GM21529 (cell line): ENCODE results near the gene SLC9A3.

Experiments used
- ATAC-seq: cut with Tn5 transposase; IDR thresholded peaks from one replicate; pipeline ENCODE4 v1.9.1; 2021; ENCODE audit not compliant: unreplicated experiment

Gene SLC9A3

DNA sequence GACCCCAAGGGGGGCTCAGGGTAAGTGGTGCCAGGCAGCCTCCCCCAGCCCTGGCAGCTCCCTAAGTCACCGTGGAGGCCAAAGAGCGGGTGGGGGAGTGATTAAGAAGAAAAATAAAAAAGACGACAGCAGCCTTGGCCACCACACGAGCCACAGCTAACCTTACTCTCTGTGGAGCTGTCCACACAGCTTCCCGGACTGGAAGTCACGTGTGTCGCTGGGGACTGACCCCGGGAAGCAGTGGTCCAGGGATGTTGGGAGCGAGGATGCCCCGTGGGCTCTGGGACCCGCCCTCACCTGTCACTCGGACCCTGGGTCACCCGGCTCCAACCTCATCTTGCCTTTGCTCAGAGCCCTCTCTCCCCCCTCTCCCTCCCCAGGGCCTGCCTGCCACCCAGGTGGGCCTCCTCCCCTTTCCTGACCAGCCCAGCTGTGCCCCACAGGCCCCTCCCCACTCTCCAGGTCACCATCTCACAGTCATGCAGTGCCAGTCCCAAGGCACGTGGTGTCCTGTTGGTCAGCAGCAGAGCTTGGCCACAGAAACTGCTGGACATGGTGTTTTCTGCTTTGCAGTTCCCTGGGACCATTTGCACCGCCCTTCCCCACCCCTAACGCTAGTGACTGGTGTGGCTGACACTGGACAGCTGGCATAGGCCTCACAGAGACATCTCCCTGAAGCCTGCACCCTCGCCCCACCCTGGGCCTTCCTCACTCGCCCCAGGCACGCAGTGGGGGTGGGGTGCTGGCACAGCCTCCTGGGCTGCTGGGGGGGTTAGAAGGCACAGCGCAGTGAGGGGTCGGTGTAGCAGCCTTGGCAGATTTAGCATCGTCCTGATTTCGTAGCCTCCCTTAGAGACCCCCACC, 91.1 kb downstream of the SLC9A3 start:
- no peak for ATAC-seq

DNA sequence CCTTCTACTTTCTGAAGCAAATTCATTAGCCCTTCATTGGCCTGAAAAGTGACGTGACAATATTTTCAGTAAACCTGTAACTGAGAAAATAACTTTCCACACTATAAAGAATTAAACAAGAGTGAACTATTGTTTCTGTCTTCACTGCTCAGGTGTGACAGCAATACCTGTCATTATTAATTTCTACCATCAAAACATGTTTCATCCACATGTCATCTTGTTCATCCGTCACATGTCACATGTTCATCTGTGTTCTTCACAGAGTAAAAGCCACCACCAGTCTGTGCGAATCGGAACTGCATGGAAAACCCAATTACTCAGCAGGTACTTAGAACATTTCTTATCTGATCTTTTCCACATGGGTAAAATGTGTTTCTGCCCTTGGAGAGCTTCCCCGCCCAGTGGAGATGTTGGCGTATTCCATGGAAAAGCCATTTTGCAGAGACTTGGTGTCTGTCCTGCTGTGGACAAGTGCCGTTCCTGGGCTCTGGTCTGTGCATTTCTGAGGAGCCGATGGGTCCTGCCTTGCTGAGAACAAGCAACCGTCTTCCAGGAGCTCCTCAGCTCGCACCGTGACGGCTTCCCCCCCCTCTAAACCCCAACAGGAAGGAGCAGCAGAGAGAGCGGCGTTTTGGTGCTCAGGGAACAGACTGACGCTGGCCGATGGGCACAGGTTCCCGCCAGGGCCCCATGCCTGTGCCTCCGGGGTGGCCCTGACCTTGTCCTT, 91.9 kb downstream of the SLC9A3 start:
- no peak for ATAC-seq

- ATAC-seq = no peak
Measured at GRCh38 chr5:431711-432050, 92.6 kb downstream of the SLC9A3 start.

DNA sequence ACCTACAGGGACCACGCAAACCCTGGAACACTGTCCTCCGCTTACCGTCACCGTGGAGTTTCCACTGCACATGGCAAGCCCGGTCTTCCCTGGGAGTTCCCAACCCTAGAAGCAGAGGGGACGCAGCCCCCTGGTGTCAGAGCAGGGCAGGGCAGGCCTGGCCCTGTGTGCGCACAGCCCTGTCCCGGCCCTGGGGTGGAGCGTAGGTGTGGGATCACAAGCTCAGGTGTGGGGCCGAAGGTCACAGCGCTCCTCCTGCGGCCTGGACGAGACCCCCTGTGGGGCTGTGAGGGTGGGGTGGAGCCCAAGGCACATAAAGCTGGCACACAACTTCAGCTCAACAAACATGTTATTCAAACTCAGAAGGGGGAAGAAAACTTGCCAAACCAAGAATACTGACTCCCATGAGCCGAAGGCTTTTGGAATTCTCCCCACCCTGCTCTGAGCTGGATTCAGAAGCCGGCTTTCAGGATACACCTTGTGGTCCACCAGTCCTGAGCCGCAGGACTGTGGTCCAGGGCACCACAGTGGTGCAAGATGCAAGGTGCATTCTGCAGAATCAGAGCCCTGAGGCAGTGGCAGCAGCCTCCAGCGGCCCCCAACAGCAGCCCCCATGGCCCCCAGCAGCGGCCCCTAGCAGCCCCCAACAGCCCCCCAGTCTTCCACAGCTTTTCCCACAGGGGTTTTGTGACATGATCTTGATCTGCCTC, 93.1 kb downstream of the SLC9A3 start:
- ATAC-seq = peak; percentile 66

GRCh38 chr5:430214-430925, 93.9 kb downstream of the SLC9A3 start:
- ATAC-seq = no peak

DNA sequence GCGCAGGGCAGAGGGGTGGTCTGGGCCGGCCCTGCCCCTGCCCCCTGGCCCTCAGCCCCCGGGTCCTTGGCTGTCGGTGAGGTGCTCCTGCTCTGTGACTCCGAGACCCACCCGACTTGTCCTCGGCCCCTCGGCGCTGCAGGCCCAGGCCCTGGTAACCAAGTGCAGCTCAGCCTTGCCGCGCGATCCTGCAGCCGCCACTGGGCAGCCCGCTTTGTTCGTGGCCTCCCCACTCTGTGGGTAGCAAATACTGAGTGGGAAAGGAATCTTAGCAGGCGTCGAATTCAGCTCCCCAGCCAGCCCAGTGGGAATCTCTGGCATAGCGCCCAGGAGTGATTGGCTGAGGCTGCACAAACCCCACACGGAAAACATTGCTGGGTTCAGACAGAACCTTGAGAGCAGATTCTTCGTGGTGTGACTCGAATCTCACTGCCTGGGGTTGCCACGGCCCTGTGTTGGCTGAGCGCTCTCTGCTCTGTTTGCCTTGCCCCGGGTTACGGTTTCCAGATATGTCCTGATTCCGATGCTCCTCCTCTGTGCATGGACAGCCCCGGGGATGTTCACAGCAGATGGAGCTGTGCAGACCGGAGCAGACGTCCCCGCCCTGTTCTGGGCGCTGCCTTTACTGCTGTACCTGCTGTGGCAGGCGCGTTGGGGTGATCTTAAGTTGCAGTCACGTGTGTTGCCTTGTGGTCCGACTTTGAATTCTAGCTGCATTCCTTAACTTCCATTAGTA, 94.6 kb downstream of the SLC9A3 start:
- no peak for ATAC-seq

DNA sequence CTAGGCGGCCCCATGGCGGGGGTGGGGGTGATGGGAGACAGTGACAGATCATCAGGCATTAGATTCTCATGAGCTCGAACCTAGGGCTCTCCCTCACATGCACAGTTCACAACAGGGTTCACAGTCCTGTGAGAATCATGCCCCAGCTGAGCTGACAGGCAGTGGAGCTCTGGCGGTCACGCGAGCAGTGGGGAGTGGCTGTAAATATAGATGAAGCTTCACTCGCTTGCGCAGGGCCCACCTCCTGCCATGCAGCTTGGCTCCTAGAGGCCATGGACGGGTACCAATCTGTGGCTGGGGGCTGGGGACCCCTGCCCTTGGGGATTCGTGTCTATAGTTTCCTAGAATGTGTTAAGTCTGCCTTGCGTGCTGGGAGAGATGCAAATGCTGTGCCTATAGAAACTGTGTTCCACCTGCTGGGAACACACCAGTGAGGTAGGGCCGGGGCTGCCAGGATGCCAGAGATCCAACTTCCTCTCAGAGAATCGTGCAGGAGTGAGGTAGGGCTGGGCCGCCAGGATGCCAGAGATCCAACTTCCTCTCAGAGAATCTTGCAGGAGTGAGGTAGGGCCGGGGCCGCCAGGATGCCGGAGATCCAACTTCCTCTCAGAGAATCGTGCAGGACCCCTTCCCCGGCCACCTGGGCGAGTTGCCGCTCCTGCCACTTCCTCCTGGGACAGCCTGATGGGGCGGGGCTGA, 95.3 kb downstream of the SLC9A3 start:
- no peak for ATAC-seq

- ATAC-seq = no peak
Measured at GRCh38 chr5:428219-428618, 96.0 kb downstream of the SLC9A3 start.

- no peak for ATAC-seq
Measured at GRCh38 chr5:427415-428087, 96.7 kb downstream of the SLC9A3 start.

- ATAC-seq = no peak
Measured at GRCh38 chr5:426392-426976, 97.8 kb downstream of the SLC9A3 start.

DNA sequence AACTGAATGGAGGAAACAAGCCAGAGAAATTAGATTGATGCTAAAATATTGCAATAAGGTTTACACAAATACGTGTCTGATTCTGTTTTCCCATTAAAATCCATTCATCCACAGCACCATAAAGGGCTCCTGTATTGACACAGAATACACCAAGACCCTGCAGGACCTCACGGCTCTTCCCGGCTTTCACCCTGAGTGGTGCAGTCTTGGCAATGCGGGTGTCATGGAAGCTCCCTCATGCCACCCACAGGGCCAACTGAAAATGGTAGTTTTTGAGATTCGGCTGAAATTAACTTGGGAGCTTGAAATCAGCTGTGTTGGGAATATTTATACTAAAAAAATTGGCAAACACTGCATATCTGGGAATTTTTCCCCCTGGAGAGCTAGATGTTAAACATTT, 98.5 kb downstream of the SLC9A3 start:
- no peak for ATAC-seq

GRCh38 chr5:424301-425110, 99.7 kb downstream of the SLC9A3 start:
- peak; percentile 92 for ATAC-seq

- ATAC-seq = no peak
Measured at GRCh38 chr5:423626-424261, 100.5 kb downstream of the SLC9A3 start.

DNA sequence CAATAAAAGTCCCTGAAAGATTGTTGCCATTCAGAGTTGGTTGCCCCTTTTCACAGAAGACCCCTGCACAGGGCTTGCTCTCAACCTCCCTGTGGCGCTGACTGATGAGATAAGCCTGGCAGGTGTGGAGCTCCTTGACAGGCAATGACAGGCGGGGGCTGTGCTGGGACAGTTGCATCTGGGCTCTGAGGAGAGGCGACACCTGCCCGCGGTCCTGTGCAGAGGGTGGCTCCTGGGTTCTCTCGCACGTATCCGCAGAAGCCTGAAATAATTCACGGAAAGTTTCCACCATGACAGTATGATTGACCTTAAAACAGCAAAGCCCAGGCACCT, 101.0 kb downstream of the SLC9A3 start:
- no peak for ATAC-seq

- ATAC-seq = no peak
Measured at GRCh38 chr5:422323-423232, 101.7 kb downstream of the SLC9A3 start.

GRCh38 chr5:421901-422300, 102.3 kb downstream of the SLC9A3 start:
- ATAC-seq = no peak
